ENCODE measurements around the gene SLC9A7.

- TF ChIP-seq CTCF (IDR thresholded peaks at IDR 0.05) (no peak), POLR2AphosphoS5 (IDR thresholded peaks at IDR 0.05) (no peak), EP300 (IDR thresholded peaks at IDR 0.05; ENCODE audit: low read depth) (no peak), POLR2A (IDR thresholded peaks at IDR 0.05) (no peak)
These were observed 111.7 kb downstream of the SLC9A7 start for GRCh38 chrX:46647251-46647650.

Measured in transverse colon (tissue), 4 donors.